ENCODE measurements around the gene ETF1. TPM values are rescaled to one million over a fixed set of nuclear protein-coding genes. Genes with fewer than 3 reads are reported as not detected.

ETF1 gene
- total and polyA plus RNA-seq, 9 of the 15 experiments (the other 6 are each of a cell fraction or from before 2014, with no cell fraction given): 53.7 to 209 (median 164) TPM

DNA sequence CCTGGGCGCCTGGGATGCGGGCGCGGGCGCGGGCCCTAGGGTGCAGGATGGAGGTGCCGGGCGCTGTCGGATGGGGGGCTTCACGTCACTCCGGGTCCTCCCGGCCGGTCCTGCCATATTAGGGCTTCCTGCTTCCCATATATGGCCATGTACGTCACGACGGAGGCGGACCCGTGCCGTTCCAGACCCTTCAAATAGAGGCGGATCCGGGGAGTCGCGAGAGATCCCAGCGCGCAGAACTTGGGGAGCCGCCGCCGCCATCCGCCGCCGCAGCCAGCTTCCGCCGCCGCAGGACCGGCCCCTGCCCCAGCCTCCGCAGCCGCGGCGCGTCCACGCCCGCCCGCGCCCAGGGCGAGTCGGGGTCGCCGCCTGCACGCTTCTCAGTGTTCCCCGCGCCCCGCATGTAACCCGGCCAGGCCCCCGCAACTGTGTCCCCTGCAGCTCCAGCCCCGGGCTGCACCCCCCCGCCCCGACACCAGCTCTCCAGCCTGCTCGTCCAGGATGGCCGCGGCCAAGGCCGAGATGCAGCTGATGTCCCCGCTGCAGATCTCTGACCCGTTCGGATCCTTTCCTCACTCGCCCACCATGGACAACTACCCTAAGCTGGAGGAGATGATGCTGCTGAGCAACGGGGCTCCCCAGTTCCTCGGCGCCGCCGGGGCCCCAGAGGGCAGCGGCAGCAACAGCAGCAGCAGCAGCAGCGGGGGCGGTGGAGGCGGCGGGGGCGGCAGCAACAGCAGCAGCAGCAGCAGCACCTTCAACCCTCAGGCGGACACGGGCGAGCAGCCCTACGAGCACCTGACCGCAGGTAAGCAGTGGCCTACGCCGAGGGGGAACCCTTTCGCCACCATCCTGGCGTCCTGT is 77.5 kb downstream of the ETF1 start, which contains the start of gene EGR1 (continued):
- TF ChIP-seq KDM5B (IDR thresholded peaks at IDR 0.05; ENCODE audit: insufficient replicate concordance, low read depth, low read length): peak; percentile 99
- TF ChIP-seq ZNF436 (CRISPR knock-in tag; IDR thresholded peaks at IDR 0.05): no peak
- TF ChIP-seq HMGN3 (IDR thresholded peaks at IDR 0.05; ENCODE audit: borderline replicate concordance, extremely low read depth, insufficient read length, low read depth, low read length): peak; percentile 74
- TF ChIP-seq, protein P1, sequence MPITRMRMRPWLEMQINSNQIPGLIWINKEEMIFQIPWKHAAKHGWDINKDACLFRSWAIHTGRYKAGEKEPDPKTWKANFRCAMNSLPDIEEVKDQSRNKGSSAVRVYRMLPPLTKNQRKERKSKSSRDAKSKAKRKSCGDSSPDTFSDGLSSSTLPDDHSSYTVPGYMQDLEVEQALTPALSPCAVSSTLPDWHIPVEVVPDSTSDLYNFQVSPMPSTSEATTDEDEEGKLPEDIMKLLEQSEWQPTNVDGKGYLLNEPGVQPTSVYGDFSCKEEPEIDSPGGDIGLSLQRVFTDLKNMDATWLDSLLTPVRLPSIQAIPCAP (CRISPR knock-in tag; IDR thresholded peaks at IDR 0.05; ENCODE audit: borderline replicate concordance): no peak
- peak; percentile 97 to 100 for TF ChIP-seq SRF (CRISPR knock-in tag; IDR thresholded peaks at IDR 0.05)
- 0 out of 2 replicates have a peak, but pooled peaks have one; percentile 42 for TF ChIP-seq HLTF (IDR thresholded peaks at IDR 0.05)
- TF ChIP-seq ZSCAN32 (CRISPR knock-in tag; IDR thresholded peaks at IDR 0.05): no peak
- TF ChIP-seq MAFG (tag; conservative IDR thresholded peaks at IDR 0.05): no peak
- peak; percentile 88 for TF ChIP-seq NELFE (IDR thresholded peaks at IDR 0.05; ENCODE audit: insufficient read depth, insufficient read length)
- TF ChIP-seq, protein P2, sequence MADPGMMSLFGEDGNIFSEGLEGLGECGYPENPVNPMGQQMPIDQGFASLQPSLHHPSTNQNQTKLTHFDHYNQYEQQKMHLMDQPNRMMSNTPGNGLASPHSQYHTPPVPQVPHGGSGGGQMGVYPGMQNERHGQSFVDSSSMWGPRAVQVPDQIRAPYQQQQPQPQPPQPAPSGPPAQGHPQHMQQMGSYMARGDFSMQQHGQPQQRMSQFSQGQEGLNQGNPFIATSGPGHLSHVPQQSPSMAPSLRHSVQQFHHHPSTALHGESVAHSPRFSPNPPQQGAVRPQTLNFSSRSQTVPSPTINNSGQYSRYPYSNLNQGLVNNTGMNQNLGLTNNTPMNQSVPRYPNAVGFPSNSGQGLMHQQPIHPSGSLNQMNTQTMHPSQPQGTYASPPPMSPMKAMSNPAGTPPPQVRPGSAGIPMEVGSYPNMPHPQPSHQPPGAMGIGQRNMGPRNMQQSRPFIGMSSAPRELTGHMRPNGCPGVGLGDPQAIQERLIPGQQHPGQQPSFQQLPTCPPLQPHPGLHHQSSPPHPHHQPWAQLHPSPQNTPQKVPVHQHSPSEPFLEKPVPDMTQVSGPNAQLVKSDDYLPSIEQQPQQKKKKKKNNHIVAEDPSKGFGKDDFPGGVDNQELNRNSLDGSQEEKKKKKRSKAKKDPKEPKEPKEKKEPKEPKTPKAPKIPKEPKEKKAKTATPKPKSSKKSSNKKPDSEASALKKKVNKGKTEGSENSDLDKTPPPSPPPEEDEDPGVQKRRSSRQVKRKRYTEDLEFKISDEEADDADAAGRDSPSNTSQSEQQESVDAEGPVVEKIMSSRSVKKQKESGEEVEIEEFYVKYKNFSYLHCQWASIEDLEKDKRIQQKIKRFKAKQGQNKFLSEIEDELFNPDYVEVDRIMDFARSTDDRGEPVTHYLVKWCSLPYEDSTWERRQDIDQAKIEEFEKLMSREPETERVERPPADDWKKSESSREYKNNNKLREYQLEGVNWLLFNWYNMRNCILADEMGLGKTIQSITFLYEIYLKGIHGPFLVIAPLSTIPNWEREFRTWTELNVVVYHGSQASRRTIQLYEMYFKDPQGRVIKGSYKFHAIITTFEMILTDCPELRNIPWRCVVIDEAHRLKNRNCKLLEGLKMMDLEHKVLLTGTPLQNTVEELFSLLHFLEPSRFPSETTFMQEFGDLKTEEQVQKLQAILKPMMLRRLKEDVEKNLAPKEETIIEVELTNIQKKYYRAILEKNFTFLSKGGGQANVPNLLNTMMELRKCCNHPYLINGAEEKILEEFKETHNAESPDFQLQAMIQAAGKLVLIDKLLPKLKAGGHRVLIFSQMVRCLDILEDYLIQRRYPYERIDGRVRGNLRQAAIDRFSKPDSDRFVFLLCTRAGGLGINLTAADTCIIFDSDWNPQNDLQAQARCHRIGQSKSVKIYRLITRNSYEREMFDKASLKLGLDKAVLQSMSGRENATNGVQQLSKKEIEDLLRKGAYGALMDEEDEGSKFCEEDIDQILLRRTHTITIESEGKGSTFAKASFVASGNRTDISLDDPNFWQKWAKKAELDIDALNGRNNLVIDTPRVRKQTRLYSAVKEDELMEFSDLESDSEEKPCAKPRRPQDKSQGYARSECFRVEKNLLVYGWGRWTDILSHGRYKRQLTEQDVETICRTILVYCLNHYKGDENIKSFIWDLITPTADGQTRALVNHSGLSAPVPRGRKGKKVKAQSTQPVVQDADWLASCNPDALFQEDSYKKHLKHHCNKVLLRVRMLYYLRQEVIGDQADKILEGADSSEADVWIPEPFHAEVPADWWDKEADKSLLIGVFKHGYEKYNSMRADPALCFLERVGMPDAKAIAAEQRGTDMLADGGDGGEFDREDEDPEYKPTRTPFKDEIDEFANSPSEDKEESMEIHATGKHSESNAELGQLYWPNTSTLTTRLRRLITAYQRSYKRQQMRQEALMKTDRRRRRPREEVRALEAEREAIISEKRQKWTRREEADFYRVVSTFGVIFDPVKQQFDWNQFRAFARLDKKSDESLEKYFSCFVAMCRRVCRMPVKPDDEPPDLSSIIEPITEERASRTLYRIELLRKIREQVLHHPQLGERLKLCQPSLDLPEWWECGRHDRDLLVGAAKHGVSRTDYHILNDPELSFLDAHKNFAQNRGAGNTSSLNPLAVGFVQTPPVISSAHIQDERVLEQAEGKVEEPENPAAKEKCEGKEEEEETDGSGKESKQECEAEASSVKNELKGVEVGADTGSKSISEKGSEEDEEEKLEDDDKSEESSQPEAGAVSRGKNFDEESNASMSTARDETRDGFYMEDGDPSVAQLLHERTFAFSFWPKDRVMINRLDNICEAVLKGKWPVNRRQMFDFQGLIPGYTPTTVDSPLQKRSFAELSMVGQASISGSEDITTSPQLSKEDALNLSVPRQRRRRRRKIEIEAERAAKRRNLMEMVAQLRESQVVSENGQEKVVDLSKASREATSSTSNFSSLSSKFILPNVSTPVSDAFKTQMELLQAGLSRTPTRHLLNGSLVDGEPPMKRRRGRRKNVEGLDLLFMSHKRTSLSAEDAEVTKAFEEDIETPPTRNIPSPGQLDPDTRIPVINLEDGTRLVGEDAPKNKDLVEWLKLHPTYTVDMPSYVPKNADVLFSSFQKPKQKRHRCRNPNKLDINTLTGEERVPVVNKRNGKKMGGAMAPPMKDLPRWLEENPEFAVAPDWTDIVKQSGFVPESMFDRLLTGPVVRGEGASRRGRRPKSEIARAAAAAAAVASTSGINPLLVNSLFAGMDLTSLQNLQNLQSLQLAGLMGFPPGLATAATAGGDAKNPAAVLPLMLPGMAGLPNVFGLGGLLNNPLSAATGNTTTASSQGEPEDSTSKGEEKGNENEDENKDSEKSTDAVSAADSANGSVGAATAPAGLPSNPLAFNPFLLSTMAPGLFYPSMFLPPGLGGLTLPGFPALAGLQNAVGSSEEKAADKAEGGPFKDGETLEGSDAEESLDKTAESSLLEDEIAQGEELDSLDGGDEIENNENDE (IDR thresholded peaks at IDR 0.05; ENCODE audit: low read depth, low read length): peak; percentile 64
- TF ChIP-seq DNMT1 (IDR thresholded peaks at IDR 0.05): 0 out of 2 replicates have a peak, but pooled peaks have one; percentile 20
- TF ChIP-seq ZBTB7A (IDR thresholded peaks at IDR 0.05; ENCODE audit: borderline replicate concordance, control insufficient read depth, low read depth, low read length): peak; percentile 74; the same call in 1 of the 2 replicates
- no peak for TF ChIP-seq ZNF75A (CRISPR knock-in tag; IDR thresholded peaks at IDR 0.05)
- peak; percentile 97 for TF ChIP-seq SRSF1 (IDR thresholded peaks at IDR 0.05; ENCODE audit: low read depth, low read length)
- TF ChIP-seq ATF1 (CRISPR knock-in tag; IDR thresholded peaks at IDR 0.05): 0 out of 2 replicates have a peak, but pooled peaks have one; percentile 17
- TF ChIP-seq ATF1 (tag; IDR thresholded peaks at IDR 0.05): peak; percentile 97
